Kidney capillary endothelial cell (primary cell): Measurements from ENCODE around the gene RPS6KA2.
"Not testable (repeated sequence)": the region's sequence is repeated elsewhere in the genome, so short reads cannot be mapped to it uniquely, and the experiment has no call there.

Experiments
- DNase-seq: peaks from one replicate; pipeline ENCODE4 v3.0.0-alpha.2; 2018; ENCODE audit warnings: low spot score

Gene RPS6KA2

GRCh38 chr6:166370489-166370888 lies 256.6 kb downstream of the RPS6KA2 start:
- no peak for DNase-seq

DNA sequence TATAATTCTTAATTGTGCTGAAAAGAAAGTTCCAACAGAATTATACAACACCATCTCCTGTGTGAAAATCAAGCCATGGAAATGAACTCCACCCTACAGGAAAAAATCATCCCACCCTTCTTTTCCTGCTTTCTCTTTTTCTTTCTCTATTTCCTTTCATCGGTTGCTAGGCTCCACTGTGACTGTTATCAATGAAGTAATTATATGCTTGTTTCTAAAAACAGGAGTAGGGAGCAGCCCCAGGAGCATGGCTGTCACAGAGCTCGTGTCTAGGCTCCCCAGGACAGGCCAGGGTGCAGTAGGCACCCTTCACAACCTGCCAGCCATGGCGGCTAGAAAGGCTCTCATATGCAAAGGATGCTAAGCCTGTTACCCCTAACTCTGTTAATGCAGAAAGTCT lies 257.3 kb downstream of the RPS6KA2 start:
- DNase-seq: no peak

DNA sequence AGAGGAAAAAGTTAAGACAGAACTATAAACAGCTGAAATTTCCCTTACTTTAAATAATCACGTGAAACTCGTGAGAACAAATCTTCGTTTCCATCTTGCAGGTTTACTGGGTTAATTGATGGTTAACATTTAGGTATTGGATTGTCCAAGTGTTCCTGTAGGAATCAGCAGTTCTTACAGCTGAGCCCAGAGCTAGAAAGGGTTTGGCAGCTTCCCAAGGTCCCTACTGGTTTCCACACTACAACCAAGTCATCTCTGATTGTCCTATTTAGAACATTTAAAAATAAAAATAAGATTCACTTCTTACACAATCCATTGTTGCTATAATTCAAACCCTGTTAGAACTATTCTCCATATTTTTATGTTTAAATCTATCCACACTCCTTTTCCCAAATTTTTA lies 260.1 kb downstream of the RPS6KA2 start:
- DNase-seq: no peak

DNA sequence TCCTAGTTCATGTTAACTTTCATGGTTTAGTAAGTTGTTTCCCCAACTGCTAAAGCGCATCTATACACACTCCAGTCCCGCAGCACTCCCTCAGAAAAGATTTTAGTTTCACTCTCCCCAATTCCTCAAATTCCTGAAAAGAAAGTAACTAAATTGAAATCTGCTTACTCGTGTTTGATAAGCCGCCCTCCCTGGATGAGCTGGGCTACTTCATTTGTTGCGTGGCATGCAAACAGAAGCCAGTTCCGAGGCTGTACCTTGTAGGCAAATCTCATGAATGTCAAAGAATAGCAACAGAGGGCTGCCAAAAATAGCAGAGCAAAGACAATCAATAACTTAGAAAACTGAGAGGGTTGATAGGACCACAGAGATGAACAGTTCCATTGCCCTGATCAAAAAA lies 261.2 kb downstream of the RPS6KA2 start:
- DNase-seq: no peak

GRCh38 chr6:166365221-166365620 lies 261.8 kb downstream of the RPS6KA2 start:
- peak; percentile 81 for DNase-seq

GRCh38 chr6:166364456-166364855 lies 262.6 kb downstream of the RPS6KA2 start:
- DNase-seq: no peak

DNA sequence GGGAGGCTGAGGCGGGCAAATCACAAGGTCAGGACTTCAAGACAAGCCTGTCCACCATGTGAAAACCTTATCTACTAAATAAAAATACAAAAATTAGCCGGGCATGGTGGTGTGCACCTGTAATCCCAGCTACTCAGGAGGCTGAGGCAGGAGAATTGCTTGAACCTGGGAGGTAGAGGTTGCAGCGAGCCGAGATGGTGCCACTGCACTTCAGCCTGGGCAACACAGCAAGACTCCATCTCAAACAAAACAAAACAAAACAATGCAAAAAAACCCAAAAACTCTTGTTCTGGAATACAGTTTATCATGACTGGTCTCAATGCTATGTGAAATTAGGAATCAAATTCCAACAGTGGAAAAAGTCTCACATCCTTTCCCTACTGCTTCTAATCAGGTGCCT lies 264.6 kb downstream of the RPS6KA2 start:
- not testable (repeated sequence) for DNase-seq

- DNase-seq: no peak
Measured at GRCh38 chr6:166361077-166361429, 266.0 kb downstream of the RPS6KA2 start.

DNA sequence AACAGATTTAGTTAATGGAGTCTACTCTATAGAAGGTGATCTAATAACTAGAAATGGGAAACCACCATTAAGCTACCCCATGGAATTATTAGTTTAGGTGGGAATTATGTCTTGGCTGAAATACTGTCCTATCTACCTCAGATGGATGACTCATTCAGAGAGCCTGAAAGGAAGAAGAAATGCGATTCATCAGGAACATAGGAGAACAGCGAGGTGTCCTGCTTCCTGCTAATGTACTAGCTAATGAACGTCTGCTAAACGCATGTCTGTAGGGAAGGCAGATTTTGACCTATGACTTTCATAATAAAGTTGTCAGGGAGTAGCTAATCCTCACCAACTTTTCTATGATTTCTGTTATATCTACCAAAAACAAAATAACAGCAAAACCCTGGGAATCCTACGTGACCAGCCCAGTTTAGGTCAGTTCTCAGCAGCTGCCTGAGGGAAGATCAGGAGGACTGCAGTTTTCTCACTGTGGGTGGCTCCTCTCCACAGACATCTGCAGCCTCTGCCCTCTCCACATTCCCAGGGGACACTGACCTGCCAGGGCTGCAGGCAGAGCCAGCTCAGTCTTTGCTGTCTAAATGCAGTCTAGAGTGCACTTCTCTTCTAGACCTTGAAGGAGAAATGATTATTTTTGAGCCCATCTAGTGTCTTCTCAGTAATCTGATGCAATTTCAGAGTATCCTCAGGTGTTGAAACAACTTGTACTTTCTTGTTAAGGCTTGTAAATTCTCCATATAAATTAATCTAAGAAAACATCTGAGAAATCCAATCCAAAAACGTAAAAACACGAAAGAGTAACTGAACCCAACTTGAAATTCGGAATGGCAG lies 266.6 kb downstream of the RPS6KA2 start:
- no peak for DNase-seq
